ENCODE results near the gene PRKD1.

DNA sequence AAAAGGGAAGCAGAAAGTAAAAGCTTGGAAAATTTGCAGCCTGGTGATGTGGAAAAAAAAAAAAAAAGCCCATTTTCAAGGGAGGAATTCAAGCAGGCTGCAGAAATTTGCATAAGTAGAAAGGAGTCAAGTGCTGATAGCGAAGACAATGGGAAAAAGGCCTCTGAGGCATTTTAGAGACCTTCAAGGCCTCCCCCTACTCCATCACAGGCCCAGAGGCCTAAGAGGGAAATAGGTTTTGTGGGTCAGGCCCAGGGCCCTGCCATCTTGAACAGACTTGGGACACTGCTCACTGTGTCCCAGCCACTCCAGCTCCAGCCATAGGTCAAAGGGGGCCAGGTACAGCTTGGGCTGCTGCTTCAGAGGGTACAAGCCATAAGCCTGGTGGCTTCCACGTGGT is 13.8 kb upstream of the PRKD1 start:
- TF ChIP-seq POLR2AphosphoS5 (IDR thresholded peaks at IDR 0.05; ENCODE audit: low read depth, low read length) (no peak), ZNF552 (CRISPR knock-in tag; IDR thresholded peaks at IDR 0.05; ENCODE audit: borderline replicate concordance) (no peak), NFRKB (IDR thresholded peaks at IDR 0.05) (no peak), POLR2A (IDR thresholded peaks at IDR 0.05; ENCODE audit: insufficient read depth in 1 of 2, low read depth in 2 of 2, low read length in 2 of 2) (no peak), ZNF678 (CRISPR knock-in tag; IDR thresholded peaks at IDR 0.05) (no peak), ZNF20 (CRISPR knock-in tag; IDR thresholded peaks at IDR 0.05) (no peak), ZNF83 (CRISPR knock-in tag; IDR thresholded peaks at IDR 0.05; ENCODE audit: borderline replicate concordance) (no peak), EZH2 (conservative IDR thresholded peaks at IDR 0.05; ENCODE audit: low read depth, low read length) (no peak)

Measured in HepG2 (cell line).